ENCODE data around the gene DEPDC1B.
"Not testable (repeated sequence)": the region's sequence is repeated elsewhere in the genome, so short reads cannot be mapped to it uniquely, and the experiment has no call there.

Gene DEPDC1B

GRCh38 chr5:60682007-60682406 lies 18.0 kb downstream of the DEPDC1B start:
- not testable (repeated sequence) for H3K27me3 Mint-ChIP-seq, H3K4me3 Mint-ChIP-seq, DNase-seq, H3K9me3 Mint-ChIP-seq, H3K4me1 Mint-ChIP-seq, ATAC-seq, H3K27ac Mint-ChIP-seq
- H3K36me3 Mint-ChIP-seq (ENCODE audit: low read depth): peaks cover 12% of the 10 kb centered on the region

- Mint-ChIP-seq H3K27ac (no peak overlapping the region), H3K36me3 (ENCODE audit: low read depth) (peaks cover 4% of the 10 kb centered on the region), H3K27me3 (no peaks in the 10 kb centered on the region), H3K4me1 (peaks cover 3% of the 10 kb centered on the region), H3K9me3 (no peaks in the 10 kb centered on the region), H3K4me3 (no peak overlapping the region)
- ATAC-seq: no peak
- DNase-seq: no peak
Measured at GRCh38 chr5:60679816-60680215, 20.1 kb downstream of the DEPDC1B start.

GRCh38 chr5:60677850-60678664 lies 21.9 kb downstream of the DEPDC1B start:
- no peak overlapping the region for H3K4me3 Mint-ChIP-seq
- peaks cover 4% of the 10 kb centered on the region for H3K36me3 Mint-ChIP-seq (ENCODE audit: low read depth)
- DNase-seq: no peak
- no peaks in the 10 kb centered on the region for H3K9me3 Mint-ChIP-seq
- no peak for ATAC-seq
- no peaks in the 10 kb centered on the region for H3K27me3 Mint-ChIP-seq
- H3K27ac Mint-ChIP-seq: no peak overlapping the region
- H3K4me1 Mint-ChIP-seq: peaks cover 3% of the 10 kb centered on the region

- H3K9me3 Mint-ChIP-seq: no peaks in the 10 kb centered on the region
- DNase-seq (no peak), ATAC-seq (no peak)
- peaks cover 3% of the 10 kb centered on the region for H3K4me1 Mint-ChIP-seq
- no peak overlapping the region for H3K4me3 Mint-ChIP-seq
- no peaks in the 10 kb centered on the region for H3K27me3 Mint-ChIP-seq
- no peaks in the 10 kb centered on the region for H3K36me3 Mint-ChIP-seq (ENCODE audit: low read depth)
- no peak overlapping the region for H3K27ac Mint-ChIP-seq
Measured at GRCh38 chr5:60675286-60675685, 24.7 kb downstream of the DEPDC1B start.

GRCh38 chr5:60674251-60675069 lies 25.5 kb downstream of the DEPDC1B start:
- H3K4me3 Mint-ChIP-seq: no peak overlapping the region
- H3K27ac Mint-ChIP-seq: no peak overlapping the region
- DNase-seq: no peak
- no peaks in the 10 kb centered on the region for H3K36me3 Mint-ChIP-seq (ENCODE audit: low read depth)
- ATAC-seq: no peak
- H3K9me3 Mint-ChIP-seq: no peaks in the 10 kb centered on the region
- no peaks in the 10 kb centered on the region for H3K27me3 Mint-ChIP-seq
- peaks cover 3% of the 10 kb centered on the region for H3K4me1 Mint-ChIP-seq

- H3K27me3 Mint-ChIP-seq: no peaks in the 10 kb centered on the region
- H3K4me3 Mint-ChIP-seq: no peak overlapping the region
- H3K9me3 Mint-ChIP-seq: no peaks in the 10 kb centered on the region
- ATAC-seq (no peak), DNase-seq (no peak)
- H3K36me3 Mint-ChIP-seq (ENCODE audit: low read depth): no peaks in the 10 kb centered on the region
- H3K4me1 Mint-ChIP-seq: peaks cover 3% of the 10 kb centered on the region
- no peak overlapping the region for H3K27ac Mint-ChIP-seq
Measured at GRCh38 chr5:60673334-60673733, 26.6 kb downstream of the DEPDC1B start.

GRCh38 chr5:60672693-60673264 lies 27.2 kb downstream of the DEPDC1B start:
- H3K36me3 Mint-ChIP-seq (ENCODE audit: low read depth): no peaks in the 10 kb centered on the region
- peaks cover 2% of the 10 kb centered on the region for H3K4me1 Mint-ChIP-seq
- no peak for ATAC-seq
- H3K27ac Mint-ChIP-seq: no peak overlapping the region
- no peak overlapping the region for H3K4me3 Mint-ChIP-seq
- H3K27me3 Mint-ChIP-seq: no peaks in the 10 kb centered on the region
- DNase-seq: no peak
- H3K9me3 Mint-ChIP-seq: no peaks in the 10 kb centered on the region

- Mint-ChIP-seq H3K27me3 (no peaks in the 10 kb centered on the region), H3K4me3 (no peak overlapping the region), H3K36me3 (ENCODE audit: low read depth) (no peaks in the 10 kb centered on the region), H3K4me1 (no peaks in the 10 kb centered on the region), H3K9me3 (no peaks in the 10 kb centered on the region), H3K27ac (no peak overlapping the region)
- ATAC-seq (no peak), DNase-seq (no peak)
Measured at GRCh38 chr5:60671899-60672692, 27.9 kb downstream of the DEPDC1B start.

- Mint-ChIP-seq H3K4me3 (no peak overlapping the region), H3K36me3 (ENCODE audit: low read depth) (no peaks in the 10 kb centered on the region), H3K27ac (no peak overlapping the region), H3K9me3 (no peaks in the 10 kb centered on the region), H3K27me3 (no peaks in the 10 kb centered on the region), H3K4me1 (no peaks in the 10 kb centered on the region)
- DNase-seq (no peak), ATAC-seq (no peak)
Measured at GRCh38 chr5:60670749-60671148, 29.2 kb downstream of the DEPDC1B start.

- H3K27me3 Mint-ChIP-seq: no peaks in the 10 kb centered on the region
- H3K36me3 Mint-ChIP-seq (ENCODE audit: low read depth): no peaks in the 10 kb centered on the region
- DNase-seq (no peak), ATAC-seq (no peak)
- H3K9me3 Mint-ChIP-seq: no peaks in the 10 kb centered on the region
- no peaks in the 10 kb centered on the region for H3K4me1 Mint-ChIP-seq
- no peak overlapping the region for H3K27ac Mint-ChIP-seq
- no peak overlapping the region for H3K4me3 Mint-ChIP-seq
Measured at GRCh38 chr5:60668686-60669304, 31.2 kb downstream of the DEPDC1B start.

GRCh38 chr5:60651872-60652620 lies 47.9 kb downstream of the DEPDC1B start:
- ATAC-seq: no peak
- H3K27me3 Mint-ChIP-seq: no peaks in the 10 kb centered on the region
- DNase-seq: no peak
- H3K4me1 Mint-ChIP-seq: no peaks in the 10 kb centered on the region
- H3K4me3 Mint-ChIP-seq: no peak overlapping the region
- no peaks in the 10 kb centered on the region for H3K36me3 Mint-ChIP-seq (ENCODE audit: low read depth)
- no peak overlapping the region for H3K27ac Mint-ChIP-seq
- peaks cover 15% of the 10 kb centered on the region for H3K9me3 Mint-ChIP-seq

GRCh38 chr5:60649288-60649917 lies 50.6 kb downstream of the DEPDC1B start:
- Mint-ChIP-seq H3K9me3 (no peaks in the 10 kb centered on the region), H3K4me1 (no peaks in the 10 kb centered on the region), H3K27me3 (no peaks in the 10 kb centered on the region), H3K36me3 (ENCODE audit: low read depth) (no peaks in the 10 kb centered on the region), H3K27ac (no peak overlapping the region), H3K4me3 (no peak overlapping the region)
- no peak for DNase-seq
- no peak for ATAC-seq

- Mint-ChIP-seq H3K4me1 (no peaks in the 10 kb centered on the region), H3K4me3 (no peak overlapping the region), H3K27ac (no peak overlapping the region), H3K36me3 (ENCODE audit: low read depth) (no peaks in the 10 kb centered on the region), H3K9me3 (no peaks in the 10 kb centered on the region), H3K27me3 (no peaks in the 10 kb centered on the region)
- DNase-seq (no peak), ATAC-seq (no peak)
Measured at GRCh38 chr5:60648175-60648574, 51.8 kb downstream of the DEPDC1B start.

Data from activated naive CD8-positive, alpha-beta T cell treated with anti-CD3 and anti-CD28 coated beads, Interleukin-2, amount 50 U/mL, for 24 hours (primary cell).